GM12872 (cell line): ENCODE results near the gene ATF7.

Experiments used
- TF ChIP-seq, protein P1 (sequence below): IDR thresholded peaks from 3 replicates; pipeline ENCODE4 v1.5.1; 2011; ENCODE audit warnings: low read depth, mild to moderate bottlenecking, low read length, moderate library complexity; ENCODE audit not compliant: insufficient read depth

ATF7 gene

DNA sequence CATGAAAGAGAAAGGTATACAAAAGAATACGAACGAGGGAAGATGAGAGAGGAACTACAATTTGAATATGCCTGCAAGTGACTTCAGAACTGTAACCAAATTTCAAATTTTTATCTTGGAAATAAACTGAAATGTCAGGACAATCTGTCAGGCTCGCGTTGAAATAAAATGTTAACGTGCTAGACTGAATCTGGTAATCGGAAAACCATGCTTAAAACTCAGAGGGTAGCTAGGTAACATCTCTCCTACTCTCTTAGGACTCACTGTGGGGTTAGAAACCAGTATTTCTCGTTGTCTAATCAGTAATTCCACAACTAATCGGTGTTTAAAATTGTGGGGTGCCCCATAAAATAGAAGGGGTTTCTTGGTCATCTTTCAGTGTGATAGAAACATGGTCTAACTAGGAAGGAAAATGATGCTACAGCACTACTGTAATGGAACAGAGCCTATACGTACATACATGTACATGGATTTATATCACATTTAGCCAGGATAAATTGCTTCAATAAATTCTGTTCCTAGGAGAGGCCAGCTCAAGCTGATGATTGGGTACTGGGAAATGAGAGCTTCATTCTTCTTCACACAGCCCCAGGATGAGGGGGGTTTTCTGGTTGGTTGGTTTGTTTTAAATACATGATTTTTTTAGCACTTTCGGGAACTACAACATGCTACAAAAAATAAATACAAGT is 23.9 kb downstream of the ATF7 start:
- TF ChIP-seq, protein P1, sequence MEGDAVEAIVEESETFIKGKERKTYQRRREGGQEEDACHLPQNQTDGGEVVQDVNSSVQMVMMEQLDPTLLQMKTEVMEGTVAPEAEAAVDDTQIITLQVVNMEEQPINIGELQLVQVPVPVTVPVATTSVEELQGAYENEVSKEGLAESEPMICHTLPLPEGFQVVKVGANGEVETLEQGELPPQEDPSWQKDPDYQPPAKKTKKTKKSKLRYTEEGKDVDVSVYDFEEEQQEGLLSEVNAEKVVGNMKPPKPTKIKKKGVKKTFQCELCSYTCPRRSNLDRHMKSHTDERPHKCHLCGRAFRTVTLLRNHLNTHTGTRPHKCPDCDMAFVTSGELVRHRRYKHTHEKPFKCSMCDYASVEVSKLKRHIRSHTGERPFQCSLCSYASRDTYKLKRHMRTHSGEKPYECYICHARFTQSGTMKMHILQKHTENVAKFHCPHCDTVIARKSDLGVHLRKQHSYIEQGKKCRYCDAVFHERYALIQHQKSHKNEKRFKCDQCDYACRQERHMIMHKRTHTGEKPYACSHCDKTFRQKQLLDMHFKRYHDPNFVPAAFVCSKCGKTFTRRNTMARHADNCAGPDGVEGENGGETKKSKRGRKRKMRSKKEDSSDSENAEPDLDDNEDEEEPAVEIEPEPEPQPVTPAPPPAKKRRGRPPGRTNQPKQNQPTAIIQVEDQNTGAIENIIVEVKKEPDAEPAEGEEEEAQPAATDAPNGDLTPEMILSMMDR = no peak

DNA sequence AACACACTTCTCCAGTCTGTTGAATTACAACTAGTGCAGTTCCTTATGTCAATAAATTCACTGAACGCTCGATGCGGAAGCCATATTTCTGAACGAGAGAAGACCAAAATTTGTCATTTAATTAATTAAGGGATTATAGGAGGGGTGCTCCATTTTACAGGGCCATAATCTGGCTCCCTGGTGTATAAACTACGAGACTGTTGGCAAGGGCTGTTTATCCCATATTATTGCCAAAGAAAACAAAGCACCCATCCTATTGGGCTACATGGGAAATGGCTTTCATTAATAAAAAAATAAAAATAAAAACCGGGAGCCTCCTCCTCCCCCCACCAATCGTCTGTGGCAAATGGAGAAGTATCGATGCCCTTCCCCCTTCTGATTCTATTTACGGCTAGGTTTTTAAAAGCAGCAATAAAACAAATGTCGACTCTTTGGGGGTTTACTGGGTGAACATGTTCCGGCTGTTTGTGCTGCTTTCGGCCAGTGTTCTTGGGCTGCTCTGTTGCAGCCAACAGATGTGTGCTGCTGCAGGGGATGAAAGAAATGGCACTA is 24.8 kb downstream of the ATF7 start:
- TF ChIP-seq, protein P1 = no peak

DNA sequence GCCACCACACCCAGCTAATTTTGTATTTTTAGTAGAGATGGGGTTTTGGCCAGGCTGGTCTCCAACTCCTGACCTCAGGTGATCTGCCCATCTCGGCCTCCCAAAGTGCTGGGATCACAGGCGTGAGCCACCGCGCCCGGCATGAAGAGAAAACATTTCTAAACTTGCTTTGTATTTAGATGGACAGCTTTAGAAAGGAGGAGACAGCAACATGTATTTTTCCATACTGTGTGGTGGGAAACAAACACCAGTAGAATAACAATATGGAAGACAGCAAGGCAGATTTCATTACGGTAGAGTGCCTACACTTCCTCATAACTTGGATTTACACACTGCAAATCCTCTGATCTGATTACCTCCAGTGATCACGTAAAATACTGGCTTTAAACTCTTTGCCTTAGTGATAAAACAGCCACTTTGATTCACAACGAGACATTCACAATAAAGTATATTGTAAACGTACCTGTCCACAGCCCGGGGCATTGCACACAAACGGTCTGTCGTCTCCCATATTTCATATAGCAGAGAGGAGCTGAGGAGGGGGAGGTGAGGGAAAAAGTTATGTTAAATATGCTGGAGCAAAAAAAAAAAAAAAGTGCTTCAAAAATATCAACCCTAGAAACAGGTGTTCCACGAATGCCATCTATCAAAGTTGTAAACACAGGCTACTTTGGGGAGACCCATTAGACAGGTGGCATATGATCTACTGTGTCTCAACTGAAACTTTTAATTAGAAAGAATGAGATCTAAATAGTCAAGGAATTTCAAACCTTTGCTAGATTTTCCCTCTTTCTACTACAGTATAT is 25.5 kb downstream of the ATF7 start:
- TF ChIP-seq, protein P1 = no peak

DNA sequence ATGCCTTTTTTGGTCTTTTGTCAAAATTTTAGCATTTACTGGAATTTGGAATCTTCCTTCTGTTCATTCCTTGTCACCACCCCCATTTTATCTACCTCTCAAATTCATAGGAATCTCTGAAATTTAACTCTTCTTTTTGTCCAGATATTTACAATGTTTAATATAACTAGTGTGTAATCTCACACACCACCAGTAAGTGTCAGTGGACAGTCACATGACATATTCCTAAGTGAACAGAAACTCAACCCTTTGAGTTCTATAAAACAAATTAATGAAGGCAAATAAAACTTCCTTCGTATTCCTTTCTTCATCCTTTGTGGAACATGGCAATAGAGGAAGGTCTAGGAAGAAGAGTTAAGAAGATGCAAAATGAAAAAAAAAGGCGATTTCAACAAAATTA is 26.6 kb downstream of the ATF7 start:
- TF ChIP-seq, protein P1 = no peak

DNA sequence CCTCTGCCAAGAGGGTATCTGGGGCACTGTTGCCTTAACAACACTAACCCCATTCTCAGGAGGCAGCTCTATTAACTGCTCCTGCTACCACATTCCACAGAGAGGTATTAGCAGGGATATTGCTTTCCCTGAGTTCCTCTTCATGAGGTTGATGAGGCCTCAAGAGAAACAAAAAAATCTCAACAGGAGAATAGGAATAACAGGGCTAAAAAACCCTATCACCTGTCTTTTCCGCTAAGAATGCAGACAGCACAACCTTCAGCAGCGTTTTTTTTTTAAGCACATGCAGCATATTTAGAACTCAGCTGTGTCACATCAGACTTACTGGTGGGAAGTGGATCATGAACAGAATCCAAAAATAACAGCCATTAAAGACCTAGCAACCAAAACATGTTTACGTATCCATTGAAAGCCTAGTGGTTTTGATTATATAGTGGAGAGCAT is 29.2 kb downstream of the ATF7 start:
- TF ChIP-seq, protein P1 = no peak

DNA sequence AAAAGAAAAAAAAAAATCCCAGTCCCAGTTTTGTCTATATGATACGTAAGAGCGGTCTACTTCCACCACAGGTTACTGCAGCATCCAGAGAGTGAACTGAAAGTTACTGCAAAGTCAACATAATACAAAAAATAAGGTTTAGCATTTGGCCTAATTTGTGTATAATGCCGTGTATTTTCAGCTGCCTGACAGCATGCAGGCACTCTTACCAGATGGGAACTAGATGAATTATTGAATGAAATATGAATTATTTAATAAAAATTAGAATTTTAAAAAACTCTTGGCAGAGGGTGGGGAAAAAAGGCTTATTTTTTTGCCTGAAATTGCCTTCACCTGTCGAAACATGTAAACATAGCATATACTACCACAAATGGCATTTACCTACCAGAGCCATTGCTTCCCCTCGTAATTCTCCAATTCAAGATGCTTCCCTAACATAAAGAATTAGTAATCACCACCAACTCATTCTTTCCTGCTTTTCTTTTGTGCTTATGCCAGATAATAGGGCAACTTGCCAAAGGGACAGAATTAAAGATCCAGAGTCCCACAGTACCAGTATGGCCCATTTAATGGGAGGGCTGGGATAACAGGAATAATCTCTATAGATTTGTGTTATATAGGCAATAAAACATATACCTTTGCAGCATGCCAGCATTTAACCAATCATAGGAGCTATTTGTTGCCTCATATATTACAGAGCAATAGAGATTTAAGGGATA is 31.1 kb downstream of the ATF7 start:
- TF ChIP-seq, protein P1 = no peak

DNA sequence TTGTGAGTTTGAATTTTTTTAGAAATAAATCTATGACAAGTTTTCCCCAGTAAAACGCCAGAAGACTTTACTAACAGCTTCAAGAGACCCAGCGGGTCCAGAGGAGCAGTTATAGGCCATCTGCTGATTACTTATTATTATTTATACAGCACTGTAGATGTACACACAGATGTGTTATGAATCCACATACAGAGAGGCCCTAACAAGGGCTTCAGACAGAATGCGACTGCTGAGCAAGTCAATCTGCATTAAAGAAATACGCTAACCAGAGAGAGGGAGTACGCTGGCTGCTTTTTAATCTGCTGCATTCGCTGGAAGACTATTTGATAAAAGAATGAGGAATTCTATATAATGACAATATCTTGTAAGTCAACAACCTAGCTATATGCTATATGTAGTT is 32.5 kb downstream of the ATF7 start:
- TF ChIP-seq, protein P1 = no peak
